Panc1 (cell line): ENCODE data around the gene TAS2R41.

Experiments used
- TCF7L2 ChIP-seq: IDR thresholded peaks from 2 replicates; pipeline ENCODE4 v1.6.1; 2011; ENCODE audit warnings: mild to moderate bottlenecking, low read depth, low read length, inconsistent platforms
- TF ChIP-seq, protein P1 (sequence below): fragments of 450-650 bp; IDR thresholded peaks from 2 replicates; pipeline ENCODE4 v1.5.1; 2017; ENCODE audit warnings: mild to moderate bottlenecking
- TF ChIP-seq, protein P2 (sequence below), 2 experiments: IDR thresholded peaks; 2 replicates each; pipeline ENCODE4 v1.6.1; 2011 to 2012; ENCODE audit warnings: low read depth in 2 of 2, control low read depth in 1 of 2, low read length in 1 of 2, mild to moderate bottlenecking in 1 of 2, moderate library complexity in 1 of 2; ENCODE audit not compliant: insufficient read depth in 1 of 2

DNA sequence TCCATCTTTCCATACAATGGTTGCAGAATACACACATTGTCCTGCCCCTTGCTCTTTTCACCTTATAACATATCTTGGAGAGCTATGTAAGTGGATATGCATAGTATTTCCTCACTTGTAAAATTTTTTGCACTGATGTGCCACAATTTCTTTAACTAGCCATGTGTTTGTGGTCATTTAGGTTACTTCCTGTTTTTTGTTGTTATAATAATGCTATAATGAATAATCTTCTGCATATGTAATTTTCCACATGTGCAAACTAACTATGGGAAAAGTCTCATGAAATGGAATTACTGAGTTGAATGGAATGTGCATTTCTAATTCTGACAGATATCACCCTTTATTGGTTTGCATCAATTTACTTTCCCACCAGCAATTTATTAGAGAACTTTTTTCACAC is 2.8 kb downstream of the TAS2R41 start:
- TF ChIP-seq, protein P1, sequence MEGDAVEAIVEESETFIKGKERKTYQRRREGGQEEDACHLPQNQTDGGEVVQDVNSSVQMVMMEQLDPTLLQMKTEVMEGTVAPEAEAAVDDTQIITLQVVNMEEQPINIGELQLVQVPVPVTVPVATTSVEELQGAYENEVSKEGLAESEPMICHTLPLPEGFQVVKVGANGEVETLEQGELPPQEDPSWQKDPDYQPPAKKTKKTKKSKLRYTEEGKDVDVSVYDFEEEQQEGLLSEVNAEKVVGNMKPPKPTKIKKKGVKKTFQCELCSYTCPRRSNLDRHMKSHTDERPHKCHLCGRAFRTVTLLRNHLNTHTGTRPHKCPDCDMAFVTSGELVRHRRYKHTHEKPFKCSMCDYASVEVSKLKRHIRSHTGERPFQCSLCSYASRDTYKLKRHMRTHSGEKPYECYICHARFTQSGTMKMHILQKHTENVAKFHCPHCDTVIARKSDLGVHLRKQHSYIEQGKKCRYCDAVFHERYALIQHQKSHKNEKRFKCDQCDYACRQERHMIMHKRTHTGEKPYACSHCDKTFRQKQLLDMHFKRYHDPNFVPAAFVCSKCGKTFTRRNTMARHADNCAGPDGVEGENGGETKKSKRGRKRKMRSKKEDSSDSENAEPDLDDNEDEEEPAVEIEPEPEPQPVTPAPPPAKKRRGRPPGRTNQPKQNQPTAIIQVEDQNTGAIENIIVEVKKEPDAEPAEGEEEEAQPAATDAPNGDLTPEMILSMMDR = no peak
- no peak for TF ChIP-seq TCF7L2
- TF ChIP-seq, protein P2, sequence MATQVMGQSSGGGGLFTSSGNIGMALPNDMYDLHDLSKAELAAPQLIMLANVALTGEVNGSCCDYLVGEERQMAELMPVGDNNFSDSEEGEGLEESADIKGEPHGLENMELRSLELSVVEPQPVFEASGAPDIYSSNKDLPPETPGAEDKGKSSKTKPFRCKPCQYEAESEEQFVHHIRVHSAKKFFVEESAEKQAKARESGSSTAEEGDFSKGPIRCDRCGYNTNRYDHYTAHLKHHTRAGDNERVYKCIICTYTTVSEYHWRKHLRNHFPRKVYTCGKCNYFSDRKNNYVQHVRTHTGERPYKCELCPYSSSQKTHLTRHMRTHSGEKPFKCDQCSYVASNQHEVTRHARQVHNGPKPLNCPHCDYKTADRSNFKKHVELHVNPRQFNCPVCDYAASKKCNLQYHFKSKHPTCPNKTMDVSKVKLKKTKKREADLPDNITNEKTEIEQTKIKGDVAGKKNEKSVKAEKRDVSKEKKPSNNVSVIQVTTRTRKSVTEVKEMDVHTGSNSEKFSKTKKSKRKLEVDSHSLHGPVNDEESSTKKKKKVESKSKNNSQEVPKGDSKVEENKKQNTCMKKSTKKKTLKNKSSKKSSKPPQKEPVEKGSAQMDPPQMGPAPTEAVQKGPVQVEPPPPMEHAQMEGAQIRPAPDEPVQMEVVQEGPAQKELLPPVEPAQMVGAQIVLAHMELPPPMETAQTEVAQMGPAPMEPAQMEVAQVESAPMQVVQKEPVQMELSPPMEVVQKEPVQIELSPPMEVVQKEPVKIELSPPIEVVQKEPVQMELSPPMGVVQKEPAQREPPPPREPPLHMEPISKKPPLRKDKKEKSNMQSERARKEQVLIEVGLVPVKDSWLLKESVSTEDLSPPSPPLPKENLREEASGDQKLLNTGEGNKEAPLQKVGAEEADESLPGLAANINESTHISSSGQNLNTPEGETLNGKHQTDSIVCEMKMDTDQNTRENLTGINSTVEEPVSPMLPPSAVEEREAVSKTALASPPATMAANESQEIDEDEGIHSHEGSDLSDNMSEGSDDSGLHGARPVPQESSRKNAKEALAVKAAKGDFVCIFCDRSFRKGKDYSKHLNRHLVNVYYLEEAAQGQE (IDR thresholded peaks at IDR 0.05; ENCODE audit: insufficient read depth in 1 of 2, low read depth in 2 of 2, low read length in 1 of 2) = no peak
